Measurements from ENCODE around the gene STAU1. TPM values are rescaled to one million over a fixed set of nuclear protein-coding genes. Genes with fewer than 3 reads are reported as not detected.

Gene STAU1
- total RNA-seq, 1 donor from 2014 or later = 58.6 TPM

GRCh38 chr20:49122920-49123319 is 65.2 kb downstream of the STAU1 start:
- TF ChIP-seq, protein P1, sequence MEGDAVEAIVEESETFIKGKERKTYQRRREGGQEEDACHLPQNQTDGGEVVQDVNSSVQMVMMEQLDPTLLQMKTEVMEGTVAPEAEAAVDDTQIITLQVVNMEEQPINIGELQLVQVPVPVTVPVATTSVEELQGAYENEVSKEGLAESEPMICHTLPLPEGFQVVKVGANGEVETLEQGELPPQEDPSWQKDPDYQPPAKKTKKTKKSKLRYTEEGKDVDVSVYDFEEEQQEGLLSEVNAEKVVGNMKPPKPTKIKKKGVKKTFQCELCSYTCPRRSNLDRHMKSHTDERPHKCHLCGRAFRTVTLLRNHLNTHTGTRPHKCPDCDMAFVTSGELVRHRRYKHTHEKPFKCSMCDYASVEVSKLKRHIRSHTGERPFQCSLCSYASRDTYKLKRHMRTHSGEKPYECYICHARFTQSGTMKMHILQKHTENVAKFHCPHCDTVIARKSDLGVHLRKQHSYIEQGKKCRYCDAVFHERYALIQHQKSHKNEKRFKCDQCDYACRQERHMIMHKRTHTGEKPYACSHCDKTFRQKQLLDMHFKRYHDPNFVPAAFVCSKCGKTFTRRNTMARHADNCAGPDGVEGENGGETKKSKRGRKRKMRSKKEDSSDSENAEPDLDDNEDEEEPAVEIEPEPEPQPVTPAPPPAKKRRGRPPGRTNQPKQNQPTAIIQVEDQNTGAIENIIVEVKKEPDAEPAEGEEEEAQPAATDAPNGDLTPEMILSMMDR (conservative IDR thresholded peaks at IDR 0.05; ENCODE audit: low read depth, low read length) = no peak
- H3K4me3 ChIP-seq (ENCODE audit: low read depth, low read length) = no peak overlapping the region
- no peak for DNase-seq (ENCODE audit: low read depth)

- H3K4me3 ChIP-seq (ENCODE audit: low read depth, low read length) = no peak overlapping the region
- DNase-seq (ENCODE audit: low read depth) = no peak
- TF ChIP-seq, protein P1 (conservative IDR thresholded peaks at IDR 0.05; ENCODE audit: low read depth, low read length) = no peak
Observed at GRCh38 chr20:49119988-49120387, 68.1 kb downstream of the STAU1 start.

GRCh38 chr20:49118307-49118706 is 69.8 kb downstream of the STAU1 start:
- TF ChIP-seq, protein P1 (conservative IDR thresholded peaks at IDR 0.05; ENCODE audit: low read depth, low read length) = no peak
- no peak overlapping the region for H3K4me3 ChIP-seq (ENCODE audit: low read depth, low read length)
- DNase-seq (ENCODE audit: low read depth) = no peak

GRCh38 chr20:49115564-49115963 is 72.6 kb downstream of the STAU1 start:
- no peak overlapping the region for H3K4me3 ChIP-seq (ENCODE audit: low read depth, low read length)
- no peak for DNase-seq (ENCODE audit: low read depth)
- TF ChIP-seq, protein P1 (conservative IDR thresholded peaks at IDR 0.05; ENCODE audit: low read depth, low read length) = peak; percentile 8

DNA sequence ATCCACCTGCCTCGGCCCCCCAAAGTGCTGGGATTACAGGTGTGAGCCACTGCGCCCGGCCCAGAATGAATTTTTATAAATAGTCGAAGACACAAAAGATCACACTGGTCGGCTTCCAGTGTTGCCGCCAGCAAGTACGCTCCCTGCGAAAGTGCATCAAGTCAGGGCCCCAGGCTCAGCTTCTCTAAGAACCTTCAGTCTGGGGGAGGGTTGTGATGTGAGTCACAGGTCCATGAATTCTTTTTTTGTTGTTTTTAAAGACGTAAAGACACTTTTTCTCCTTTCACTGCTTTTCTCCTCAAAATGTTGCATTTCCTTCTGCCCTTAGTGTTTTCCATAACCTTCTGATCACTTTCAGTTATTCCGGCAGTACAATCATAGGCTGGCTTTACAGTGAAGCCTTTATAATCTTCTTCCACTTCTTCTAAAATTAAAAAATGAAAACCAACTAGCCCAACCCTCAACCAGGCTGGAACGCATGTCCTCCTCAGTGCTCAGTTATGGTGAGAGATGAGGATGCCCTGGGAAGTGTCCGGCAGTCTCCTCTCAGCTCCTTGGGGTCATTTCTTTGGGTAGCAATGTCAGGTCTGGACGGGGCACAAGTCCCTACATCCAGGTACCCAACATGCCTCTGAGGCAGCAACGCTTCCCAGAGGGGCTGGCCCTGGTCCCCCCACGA is 75.4 kb downstream of the STAU1 start:
- H3K4me3 ChIP-seq (ENCODE audit: low read depth, low read length) = no peak overlapping the region
- TF ChIP-seq, protein P1 (conservative IDR thresholded peaks at IDR 0.05; ENCODE audit: low read depth, low read length) = no peak
- no peak for DNase-seq (ENCODE audit: low read depth)

- TF ChIP-seq, protein P1 (conservative IDR thresholded peaks at IDR 0.05; ENCODE audit: low read depth, low read length) = no peak
- no peak overlapping the region for H3K4me3 ChIP-seq (ENCODE audit: low read depth, low read length)
- no peak for DNase-seq (ENCODE audit: low read depth)
Observed at GRCh38 chr20:49110767-49111694, 77.1 kb downstream of the STAU1 start.
